ENCODE measurements around the gene UPF1. TPM values are rescaled to one million over a fixed set of nuclear protein-coding genes. Genes with fewer than 3 reads are reported as not detected.

UPF1 gene
- total and polyA plus RNA-seq, 12 donors: 27.6 to 141 (median 72.3) TPM

GRCh38 chr19:18832306-18833140 is 764 bp downstream of the UPF1 start:
- peak in 1 of 2 donors; percentile 14 for TF ChIP-seq POLR2A (IDR thresholded peaks at IDR 0.05)
- TF ChIP-seq, protein P1, sequence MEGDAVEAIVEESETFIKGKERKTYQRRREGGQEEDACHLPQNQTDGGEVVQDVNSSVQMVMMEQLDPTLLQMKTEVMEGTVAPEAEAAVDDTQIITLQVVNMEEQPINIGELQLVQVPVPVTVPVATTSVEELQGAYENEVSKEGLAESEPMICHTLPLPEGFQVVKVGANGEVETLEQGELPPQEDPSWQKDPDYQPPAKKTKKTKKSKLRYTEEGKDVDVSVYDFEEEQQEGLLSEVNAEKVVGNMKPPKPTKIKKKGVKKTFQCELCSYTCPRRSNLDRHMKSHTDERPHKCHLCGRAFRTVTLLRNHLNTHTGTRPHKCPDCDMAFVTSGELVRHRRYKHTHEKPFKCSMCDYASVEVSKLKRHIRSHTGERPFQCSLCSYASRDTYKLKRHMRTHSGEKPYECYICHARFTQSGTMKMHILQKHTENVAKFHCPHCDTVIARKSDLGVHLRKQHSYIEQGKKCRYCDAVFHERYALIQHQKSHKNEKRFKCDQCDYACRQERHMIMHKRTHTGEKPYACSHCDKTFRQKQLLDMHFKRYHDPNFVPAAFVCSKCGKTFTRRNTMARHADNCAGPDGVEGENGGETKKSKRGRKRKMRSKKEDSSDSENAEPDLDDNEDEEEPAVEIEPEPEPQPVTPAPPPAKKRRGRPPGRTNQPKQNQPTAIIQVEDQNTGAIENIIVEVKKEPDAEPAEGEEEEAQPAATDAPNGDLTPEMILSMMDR (IDR thresholded peaks at IDR 0.05): peak in 2 of 6 experiments; percentile 9 to 13
- Histone ChIP-seq H3K27me3 (no peaks in the 10 kb centered on the region), H3K4me3 (peak overlapping the region; percentile 45 to 95 (median 76)), H3K4me1 (replicated peaks in 1 of 2) (peaks cover 20 to 33% of the 10 kb centered on the region in 2 donors), H3K9me3 (replicated peaks in 1 of 3) (no peaks in the 10 kb centered on the region), H3K27ac (peak overlapping the region in 4 of 5 donors; percentile 86 to 96 (median 90)), H3K36me3 (replicated peaks in 1 of 2) (no peaks in the 10 kb centered on the region)
- peak in 6 of 7 donors; percentile 51 to 76 (median 60) for DNase-seq
- WGBS, 4 donors: 0 to 1% (median 1%) methylated on average over 20 to 69 of the region's 69 CpGs
- intact Hi-C loops (cut with DNase I): no loop called here

DNA sequence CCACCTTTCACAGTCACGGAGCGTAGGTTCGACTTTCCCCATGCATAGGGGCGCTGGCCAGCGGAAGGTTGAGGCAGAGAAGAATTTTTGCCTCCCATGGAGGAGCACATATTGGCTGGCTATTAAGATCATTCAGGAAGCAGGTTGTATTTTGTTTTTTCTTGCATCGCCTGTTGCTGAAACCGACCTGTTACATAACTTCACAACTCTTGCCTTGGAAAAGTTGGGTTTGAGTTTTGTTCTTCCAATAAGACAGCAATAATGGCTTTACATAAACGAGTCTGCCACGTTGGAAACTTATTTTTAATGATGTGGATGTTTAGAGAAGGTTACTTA is 1.4 kb downstream of the UPF1 start:
- WGBS, 4 donors: 1 to 5% (median 2%) methylated on average over 8 to 9 of the region's 9 CpGs
- H3K4me1 ChIP-seq (replicated peaks in 1 of 2): peaks cover 22 to 35% of the 10 kb centered on the region in 2 donors
- peak overlapping the region in 4 of 5 donors; percentile 16 to 96 (median 90) for H3K27ac ChIP-seq

DNA sequence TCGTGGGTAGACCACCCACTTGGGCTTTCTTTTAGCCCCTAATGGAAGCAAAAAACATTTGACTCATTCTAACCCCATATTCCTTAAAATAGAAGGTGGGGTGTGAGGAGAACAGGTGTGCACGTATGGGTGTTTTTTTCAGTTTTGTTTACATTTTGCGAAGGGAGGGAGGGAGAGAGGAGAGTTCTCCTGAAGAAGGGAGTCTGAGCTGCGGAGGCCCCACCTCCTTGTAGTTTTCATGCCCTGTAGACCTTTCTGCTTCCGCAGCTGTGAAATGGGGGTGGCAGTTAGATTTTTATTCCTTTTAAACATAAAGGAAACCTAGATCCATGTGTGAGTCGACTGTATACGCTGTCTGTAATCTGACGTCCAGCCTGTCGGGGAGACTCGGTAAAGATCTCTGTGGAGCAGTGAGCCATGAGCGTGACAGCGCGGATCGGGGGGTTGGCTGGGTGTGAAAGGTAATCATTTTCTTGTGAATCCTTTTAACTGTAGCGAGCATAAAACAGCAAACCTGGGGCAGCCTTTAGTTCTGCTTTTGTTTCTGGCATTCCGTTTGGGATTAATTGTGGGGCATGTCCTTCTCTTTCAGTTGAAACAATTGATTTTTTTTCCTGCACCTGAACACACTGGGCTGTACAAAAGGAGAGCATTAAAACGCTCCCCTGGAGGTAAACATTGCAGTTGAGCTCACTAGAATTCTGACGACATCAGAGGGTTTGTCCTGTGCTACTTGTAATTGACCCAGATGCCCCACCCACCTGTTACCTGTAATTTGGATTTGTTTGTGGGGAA is 2.3 kb downstream of the UPF1 start:
- 11 to 23% (median 17%) methylated on average over 18 of the region's 18 CpGs for WGBS, 4 donors
- peak overlapping the region in 1 of 5 donors; percentile 89 for H3K27ac ChIP-seq
- no peaks in the 10 kb centered on the region for H3K9me3 ChIP-seq (replicated peaks in 1 of 3)
- no peaks in the 10 kb centered on the region for H3K27me3 ChIP-seq
- H3K4me1 ChIP-seq (replicated peaks in 1 of 2): peaks cover 29 to 44% of the 10 kb centered on the region in 2 donors
- TF ChIP-seq, protein P1 (IDR thresholded peaks at IDR 0.05): no peak
- no peak for TF ChIP-seq POLR2A (IDR thresholded peaks at IDR 0.05)
- intact Hi-C loops (cut with DNase I): no loop called here
- peak overlapping the region in 2 of 4 donors; percentile 18 to 95 for H3K4me3 ChIP-seq
- DNase-seq: no peak
- no peaks in the 10 kb centered on the region for H3K36me3 ChIP-seq (replicated peaks in 1 of 2)

More for the DNA sequence above, 1.4 kb downstream of the UPF1 start:
- no peaks in the 10 kb centered on the region for H3K36me3 ChIP-seq (replicated peaks in 1 of 2)
- no peaks in the 10 kb centered on the region for H3K27me3 ChIP-seq
- no peak for DNase-seq
- no peak for TF ChIP-seq POLR2A (IDR thresholded peaks at IDR 0.05)
- TF ChIP-seq, protein P1 (IDR thresholded peaks at IDR 0.05): no peak
- intact Hi-C loops (cut with DNase I): no loop called here
- H3K9me3 ChIP-seq (replicated peaks in 1 of 3): no peaks in the 10 kb centered on the region
- peak overlapping the region; percentile 9 to 95 (median 47) for H3K4me3 ChIP-seq

DNA sequence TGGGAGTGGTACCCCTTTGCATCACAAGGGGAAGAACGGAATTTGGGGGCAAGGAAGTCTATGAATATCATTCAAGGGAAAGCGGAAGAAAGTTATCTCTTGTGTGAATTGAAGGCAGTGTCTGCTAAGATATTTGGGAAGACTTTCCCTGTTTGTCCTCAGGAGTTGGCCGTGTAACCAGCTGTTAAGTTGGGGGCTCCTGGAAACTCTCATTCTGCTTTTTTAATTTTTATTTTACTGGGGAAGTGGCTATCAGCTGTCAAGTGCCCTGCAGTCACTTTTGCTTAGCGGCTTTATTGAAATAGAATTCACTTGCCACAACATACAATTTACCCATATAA is 2.9 kb downstream of the UPF1 start:
- WGBS, 4 donors: 77 to 87% (median 80%) methylated on average over 4 of the region's 4 CpGs
- no peaks in the 10 kb centered on the region for H3K9me3 ChIP-seq (replicated peaks in 1 of 3)
- H3K27ac ChIP-seq: no peak overlapping the region
- H3K36me3 ChIP-seq (replicated peaks in 1 of 2): no peaks in the 10 kb centered on the region
- H3K4me1 ChIP-seq (replicated peaks in 1 of 2): peaks cover 35 to 50% of the 10 kb centered on the region in 2 donors
- TF ChIP-seq, protein P1 (IDR thresholded peaks at IDR 0.05): no peak
- no peak for TF ChIP-seq POLR2A (IDR thresholded peaks at IDR 0.05)
- DNase-seq: no peak
- H3K27me3 ChIP-seq: no peaks in the 10 kb centered on the region
- intact Hi-C loops (cut with DNase I): no loop called here
- no peak overlapping the region for H3K4me3 ChIP-seq

All from adrenal gland (tissue), 12 donors.